OCI-LY7 (cell line): ENCODE measurements around the gene TOP3A. TPM values are rescaled to one million over a fixed set of nuclear protein-coding genes. Genes with fewer than 3 reads are reported as not detected.

Experiments used
- BruUV-seq: library from RNA; stranded (reverse); fragments of 400-500 nt; replicated peaks from 2 replicates; lab custom pipeline; 2021; lab: Mats Ljungman, UMichigan
- CTCF ChIA-PET: fragments of 300-600 bp; sonication (Branson Sonifier 250); formaldehyde crosslinking; loops from one replicate; lab custom pipeline; 2022; ENCODE audit warnings: antibody characterized with exemption; ENCODE audit not compliant: unreplicated experiment; lab: Charles Lee
- POLR2A ChIA-PET: fragments of 300-600 bp; sonication (Branson Sonifier 250); formaldehyde crosslinking; loops from one replicate; lab custom pipeline; 2022; ENCODE audit warnings: antibody characterized with exemption; lab: Charles Lee
- DNase-seq: peaks from one replicate; pipeline ENCODE4 v3.0.0-alpha.2; 2015; ENCODE audit warnings: low spot score
- H2AFZ ChIP-seq: fragments of 200-600 bp; sonication (generic), shearing (Covaris generic); 2 replicates; pipeline ENCODE4 v1.6.1; 2014; ENCODE audit warnings: mild to moderate bottlenecking, antibody characterized with exemption, low read length, moderate library complexity
- H3K27ac ChIP-seq: fragments of 200-600 bp; sonication (generic); 2 replicates; pipeline ENCODE4 v1.5.1; 2014; ENCODE audit warnings: mixed run types, low read depth, mild to moderate bottlenecking, moderate library complexity, low read length, inconsistent platforms; ENCODE audit not compliant: poor library complexity, severe bottlenecking
- H3K36me3 ChIP-seq: fragments of 200-600 bp; sonication (generic); 2 replicates; pipeline ENCODE4 v1.6.1; 2014; ENCODE audit warnings: mild to moderate bottlenecking, antibody characterized with exemption, low read length, moderate library complexity, mixed read lengths; ENCODE audit not compliant: insufficient read depth
- H3K4me1 ChIP-seq: fragments of 200-600 bp; sonication (generic); 2 replicates; pipeline ENCODE4 v1.5.1; 2014; ENCODE audit warnings: mild to moderate bottlenecking, low read length; ENCODE audit not compliant: insufficient read depth, poor library complexity, severe bottlenecking
- H3K4me2 ChIP-seq: fragments of 200-600 bp; sonication (generic); 2 replicates; pipeline ENCODE4 v1.6.1; 2014; ENCODE audit warnings: mild to moderate bottlenecking, low read length
- H3K4me3 ChIP-seq: fragments of 200-600 bp; sonication (generic); 2 replicates; pipeline ENCODE4 v1.5.1; 2014; ENCODE audit warnings: mild to moderate bottlenecking, low read depth, low read length; ENCODE audit not compliant: poor library complexity, severe bottlenecking
- H3K79me2 ChIP-seq: fragments of 200-600 bp; sonication (generic); 2 replicates; pipeline ENCODE4 v1.6.1; 2016; ENCODE audit warnings: low read depth, mild to moderate bottlenecking, low read length, moderate library complexity, mixed read lengths; ENCODE audit not compliant: insufficient read depth
- H3K9me2 ChIP-seq: fragments of 200-600 bp; sonication (generic); 2 replicates; pipeline ENCODE4 v1.6.1; 2016; ENCODE audit warnings: mild to moderate bottlenecking, low read length, mixed read lengths; ENCODE audit not compliant: insufficient read depth
- H3K9me3 ChIP-seq: fragments of 200-600 bp; sonication (generic); 2 replicates; pipeline ENCODE4 v1.6.1; 2014; ENCODE audit warnings: mild to moderate bottlenecking, mixed run types, low read length, mixed read lengths
- H4K20me1 ChIP-seq: fragments of 200-600 bp; sonication (generic); 2 replicates; pipeline ENCODE4 v1.6.1; 2014; ENCODE audit warnings: mild to moderate bottlenecking, antibody characterized with exemption, low read length, moderate library complexity, mixed read lengths; ENCODE audit not compliant: insufficient read depth
- CTCF ChIP-seq: fragments of 200-600 bp; sonication (generic); conservative IDR thresholded peaks from 2 replicates; pipeline ENCODE4 v1.5.1; 2014; ENCODE audit warnings: mild to moderate bottlenecking, antibody characterized with exemption, low read length, moderate library complexity, mixed read lengths
- EZH2phosphoT487 ChIP-seq: fragments of 200-600 bp; sonication (generic); IDR thresholded peaks from 2 replicates; pipeline ENCODE4 v1.6.1; 2018; ENCODE audit warnings: low read depth, borderline replicate concordance, mild to moderate bottlenecking, mixed run types, antibody characterized with exemption, low read length, moderate library complexity, mixed read lengths
- intact Hi-C: fragments of 100-400 bp; cut with micrococcal nuclease; formaldehyde crosslinking; loops from one replicate; pipeline ENCODE4 v1.10.0; 2022; ENCODE audit not compliant: unreplicated experiment
- total RNA-seq, 2 experiments: library from RNA; depleted of rRNA in 1 of 2; stranded (reverse); fragments of >200 nt in 1 of 2; shearing (Covaris generic) in 1 of 2; gene quantifications; 2 replicates each; pipeline ENCODE4 v1.2.3, GENCODE V29; 2014 to 2022

Gene TOP3A
- total RNA-seq, 2 experiments from 2014 or later = 48.3 to 64.4 TPM

- BruUV-seq = no TSS peak
These were observed 29.5 kb downstream of the TOP3A start for GRCh38 chr17:18285296-18285695.

GRCh38 chr17:18281788-18282187 lies 33.0 kb downstream of the TOP3A start:
- Histone ChIP-seq H3K9me2 (no peaks in the 10 kb centered on the region), H2AFZ (no peak overlapping the region), H3K27ac (no peak overlapping the region), H3K4me2 (no peak overlapping the region), H3K4me3 (no peak overlapping the region), H4K20me1 (no peaks in the 10 kb centered on the region), H3K36me3 (peaks cover 93% of the 10 kb centered on the region), H3K79me2 (no peaks in the 10 kb centered on the region), H3K9me3 (no peaks in the 10 kb centered on the region), H3K4me1 (no peaks in the 10 kb centered on the region)
- POLR2A ChIA-PET = no interaction called here
- no peak for TF ChIP-seq EZH2phosphoT487
- TF ChIP-seq CTCF = no peak
- CTCF ChIA-PET = no interaction called here
- no TSS peak for BruUV-seq
- DNase-seq = no peak
- intact Hi-C loops = no loop called here

More at GRCh38 chr17:18285296-18285695, 29.5 kb downstream of the TOP3A start:
- TF ChIP-seq EZH2phosphoT487 (no peak), CTCF (no peak)
- H3K4me2 ChIP-seq = no peak overlapping the region
- no peak overlapping the region for H3K4me3 ChIP-seq
- CTCF ChIA-PET = interaction anchor here (0.7 kb wide), 1 partner anchor 15 kb away, joined by 3 read pairs; no protein-coding TSS in a partner anchor
- no peaks in the 10 kb centered on the region for H4K20me1 ChIP-seq
- no peaks in the 10 kb centered on the region for H3K9me3 ChIP-seq
- H3K79me2 ChIP-seq = no peaks in the 10 kb centered on the region
- DNase-seq = no peak
- H3K27ac ChIP-seq = no peak overlapping the region
- no peaks in the 10 kb centered on the region for H3K4me1 ChIP-seq
- intact Hi-C loops = no loop called here
- H3K9me2 ChIP-seq = no peaks in the 10 kb centered on the region
- POLR2A ChIA-PET = interaction anchor here (0.8 kb wide), 1 partner anchor 52 kb away, joined by 3 read pairs; no protein-coding TSS in a partner anchor
- H3K36me3 ChIP-seq = peaks cover 94% of the 10 kb centered on the region
- H2AFZ ChIP-seq = no peak overlapping the region

DNA sequence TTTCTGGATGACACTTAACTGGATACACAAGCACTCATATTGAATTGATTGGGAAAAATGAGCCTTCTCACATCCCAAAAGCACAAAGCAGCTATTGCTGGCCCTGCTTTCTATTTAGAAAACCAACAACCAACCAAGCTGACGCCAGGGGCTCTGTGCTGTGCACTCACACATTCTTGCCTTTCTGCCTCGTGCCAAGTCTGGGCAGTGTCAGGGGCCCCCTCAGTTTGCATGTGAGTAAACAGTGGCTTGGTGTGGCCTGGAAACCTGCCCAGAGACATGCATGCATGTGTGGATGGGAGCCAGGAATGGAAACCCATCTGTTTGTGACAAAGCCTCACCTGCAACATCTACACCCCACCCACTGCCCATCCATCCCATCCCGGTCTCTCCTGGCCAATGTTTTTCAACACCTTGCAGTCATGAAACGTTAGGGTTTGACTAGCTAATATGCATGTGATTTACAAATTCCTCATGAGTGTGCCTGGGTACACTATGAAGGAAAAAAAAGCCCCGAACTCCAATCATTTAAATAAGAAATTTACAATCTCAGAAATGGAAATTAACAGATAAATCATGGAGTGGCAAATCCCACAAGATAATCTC lies 33.9 kb downstream of the TOP3A start:
- no peak for DNase-seq
- ChIA-PET POLR2A (no interaction called here), CTCF (no interaction called here)
- intact Hi-C loops = no loop called here
- Histone ChIP-seq H3K27ac (no peak overlapping the region), H3K4me3 (no peak overlapping the region), H3K79me2 (no peaks in the 10 kb centered on the region), H3K9me3 (no peaks in the 10 kb centered on the region), H3K4me2 (no peak overlapping the region), H3K9me2 (no peaks in the 10 kb centered on the region), H3K4me1 (no peaks in the 10 kb centered on the region), H3K36me3 (peaks cover 94% of the 10 kb centered on the region), H2AFZ (no peak overlapping the region), H4K20me1 (no peaks in the 10 kb centered on the region)
- TF ChIP-seq EZH2phosphoT487 (no peak), CTCF (no peak)
- no TSS peak for BruUV-seq
